Effector CD8-positive, alpha-beta T cell (primary cell): Measurements from ENCODE around the gene CDKAL1.
"Not testable (repeated sequence)": the region's sequence is repeated elsewhere in the genome, so short reads cannot be mapped to it uniquely, and the experiment has no call there.

Experiments used
- DNase-seq: peaks from one replicate; lab custom pipeline; 2025; lab: John Stamatoyannopoulos, UW

Gene CDKAL1

GRCh38 chr6:21208796-21209186 lies 674.5 kb downstream of the CDKAL1 start:
- no peak for DNase-seq

- DNase-seq: no peak
Measured at GRCh38 chr6:21213492-21213891, 679.2 kb downstream of the CDKAL1 start.

GRCh38 chr6:21214738-21215448 lies 680.6 kb downstream of the CDKAL1 start:
- no peak for DNase-seq

- DNase-seq: no peak
Measured at GRCh38 chr6:21219241-21219640, 685.0 kb downstream of the CDKAL1 start.

GRCh38 chr6:21219856-21220255 lies 685.6 kb downstream of the CDKAL1 start:
- no peak for DNase-seq

- DNase-seq: no peak
Measured at GRCh38 chr6:21220271-21220987, 686.2 kb downstream of the CDKAL1 start.

- no peak for DNase-seq
Measured at GRCh38 chr6:21222656-21223055, 688.4 kb downstream of the CDKAL1 start.

- DNase-seq: no peak
Measured at GRCh38 chr6:21225912-21226311, 691.7 kb downstream of the CDKAL1 start.

GRCh38 chr6:21227486-21227885 lies 693.2 kb downstream of the CDKAL1 start:
- no peak for DNase-seq

- no peak for DNase-seq
Measured at GRCh38 chr6:21228411-21228810, 694.2 kb downstream of the CDKAL1 start.

GRCh38 chr6:21228876-21229460 lies 694.7 kb downstream of the CDKAL1 start:
- no peak for DNase-seq

- no peak for DNase-seq
Measured at GRCh38 chr6:21230536-21230935, 696.3 kb downstream of the CDKAL1 start.

- DNase-seq: no peak
Measured at GRCh38 chr6:21235162-21235561, 700.9 kb downstream of the CDKAL1 start.

- no peak for DNase-seq
Measured at GRCh38 chr6:21238208-21238607, 704.0 kb downstream of the CDKAL1 start.

GRCh38 chr6:21240709-21241108 lies 706.5 kb downstream of the CDKAL1 start:
- no peak for DNase-seq

GRCh38 chr6:21241231-21242130 lies 707.2 kb downstream of the CDKAL1 start:
- no peak for DNase-seq

- DNase-seq: no peak
Measured at GRCh38 chr6:21244897-21245470, 710.7 kb downstream of the CDKAL1 start.

- DNase-seq: no peak
Measured at GRCh38 chr6:21245488-21245887, 711.2 kb downstream of the CDKAL1 start.

GRCh38 chr6:21246075-21246474 lies 711.8 kb downstream of the CDKAL1 start:
- no peak for DNase-seq

- DNase-seq: not testable (repeated sequence)
Measured at GRCh38 chr6:21254460-21254859, 720.2 kb downstream of the CDKAL1 start.

GRCh38 chr6:21256197-21256596 lies 721.9 kb downstream of the CDKAL1 start:
- DNase-seq: no peak

- DNase-seq: no peak
Measured at GRCh38 chr6:21257125-21257524, 722.9 kb downstream of the CDKAL1 start.
